ENCODE results near the gene LIF.

LIF gene

DNA sequence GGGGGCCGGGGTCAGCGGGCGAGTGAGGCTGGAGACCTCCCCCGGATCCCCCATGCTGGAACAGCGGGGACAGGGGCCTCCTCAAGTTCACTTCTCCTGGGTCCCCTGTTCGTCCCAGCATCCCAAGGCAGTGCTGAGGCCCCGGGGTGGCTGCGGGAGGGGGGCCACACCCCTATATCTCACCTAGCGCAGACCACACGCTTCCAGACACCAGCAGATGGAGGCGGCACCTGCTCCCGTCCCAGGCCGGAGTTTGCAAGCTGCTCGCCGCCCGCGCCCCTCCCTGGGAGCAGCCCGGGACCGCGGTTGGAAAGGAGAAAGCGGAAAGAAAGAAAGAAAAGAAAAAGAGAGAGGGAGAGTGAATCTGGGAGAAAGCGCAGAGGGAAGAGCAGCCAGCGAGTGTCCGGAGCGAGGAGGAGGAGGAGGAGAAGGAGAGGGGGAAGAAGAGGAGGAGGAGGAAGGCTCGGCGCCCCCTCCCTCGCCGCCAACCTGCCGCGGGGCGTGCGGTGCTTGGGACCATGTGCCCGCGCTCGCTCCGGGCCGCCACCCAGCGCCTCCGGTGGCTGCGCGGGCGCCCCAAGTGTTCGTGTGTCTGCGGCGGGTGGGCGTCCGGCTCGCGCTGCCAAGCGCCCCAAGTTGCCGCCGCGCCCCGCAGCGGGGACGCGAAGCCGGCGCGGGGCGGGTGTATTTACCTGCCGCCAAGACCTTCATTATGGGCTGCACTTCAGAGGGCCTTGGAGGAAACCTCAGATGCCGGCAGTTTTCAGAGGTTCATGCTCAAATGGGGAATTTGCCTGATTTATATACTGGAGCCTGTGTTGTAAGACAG is at the start of gene LIF:
Gene LIF (minus strand): TSS at position 775 of the 829 bp plus-strand sequence. CDS start 64 bp downstream, at position 711.
- DNase-seq, result peak; percentile 61

DNA sequence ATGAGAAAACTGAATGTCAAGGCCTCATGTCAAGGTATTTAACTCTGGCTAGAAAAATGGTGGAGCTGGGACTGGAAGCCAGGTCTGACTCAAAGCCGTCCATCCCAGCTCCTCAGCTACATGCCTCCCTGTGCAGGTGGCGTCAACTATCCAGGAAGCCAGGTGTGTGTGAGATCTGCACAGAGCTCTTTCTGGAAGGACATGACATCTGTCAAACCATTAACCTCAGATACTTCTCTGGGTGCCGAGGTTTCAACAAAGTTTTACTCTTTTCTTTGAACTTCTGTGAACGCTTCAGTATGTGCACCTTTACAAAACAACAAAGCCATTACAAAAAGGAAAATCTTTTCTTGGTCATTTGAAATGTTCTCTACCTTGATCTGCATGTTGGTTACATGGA is 49.8 kb upstream of the LIF start:
- no peak for DNase-seq

DNA sequence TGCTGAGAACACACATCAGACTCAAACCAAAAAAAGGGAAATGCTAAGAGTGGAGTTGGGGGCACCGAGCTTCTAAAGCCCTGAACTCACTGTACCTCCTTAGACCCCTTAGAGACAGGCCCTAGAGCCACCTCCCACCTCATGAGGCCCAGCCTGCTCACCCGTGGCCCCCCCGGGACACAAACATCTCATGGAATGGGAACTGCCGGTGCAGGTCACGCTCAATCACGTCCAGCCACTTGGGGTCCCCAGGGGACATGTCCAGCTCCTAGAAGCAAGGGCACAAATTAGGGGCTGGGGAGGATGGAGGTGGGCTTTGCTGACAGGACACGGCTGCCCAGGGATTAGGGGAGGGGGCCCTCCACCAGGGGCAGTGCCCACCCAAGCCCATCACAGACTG is 49.0 kb upstream of the LIF start:
- no peak for DNase-seq

DNA sequence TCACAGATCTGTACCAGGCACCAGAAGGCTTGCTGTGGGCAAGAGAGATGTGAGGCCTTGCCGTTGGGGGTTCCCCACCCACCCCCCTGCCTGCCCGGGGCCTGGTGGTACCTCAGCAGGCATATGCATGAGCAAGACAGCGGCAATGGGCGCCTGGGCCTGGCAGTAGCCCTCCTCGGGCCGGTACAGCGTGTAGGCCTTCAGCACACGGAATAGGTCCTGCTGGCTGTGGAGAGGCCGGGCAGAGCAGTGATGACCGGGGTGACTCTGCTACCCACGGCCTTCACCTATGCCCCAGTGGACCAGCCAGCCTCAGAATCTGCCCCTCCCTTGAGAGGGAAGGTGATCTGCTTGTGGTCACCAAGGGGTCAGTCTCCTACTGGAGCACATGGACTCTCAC is 48.3 kb upstream of the LIF start:
- no peak for DNase-seq

DNA sequence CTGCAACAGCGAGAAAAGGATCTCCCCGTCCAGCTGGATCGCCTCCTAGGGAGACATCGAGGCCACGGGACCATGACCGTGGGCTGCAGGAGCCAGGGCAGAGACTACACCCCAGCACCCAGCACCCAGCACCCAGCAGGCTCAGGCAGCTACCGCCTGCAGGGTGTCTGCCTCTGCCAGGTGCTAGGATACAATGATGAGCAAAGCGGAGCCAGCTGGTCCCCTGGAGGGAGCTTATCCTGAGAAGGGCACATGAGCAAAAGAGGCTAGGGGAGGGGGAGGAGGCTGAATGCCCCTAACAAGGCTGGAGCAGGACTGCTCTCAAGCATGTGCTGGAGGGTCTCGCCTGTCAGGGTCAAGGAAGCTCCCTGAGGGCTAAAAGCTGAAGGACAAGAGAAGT is 47.5 kb upstream of the LIF start:
- no peak for DNase-seq

DNA sequence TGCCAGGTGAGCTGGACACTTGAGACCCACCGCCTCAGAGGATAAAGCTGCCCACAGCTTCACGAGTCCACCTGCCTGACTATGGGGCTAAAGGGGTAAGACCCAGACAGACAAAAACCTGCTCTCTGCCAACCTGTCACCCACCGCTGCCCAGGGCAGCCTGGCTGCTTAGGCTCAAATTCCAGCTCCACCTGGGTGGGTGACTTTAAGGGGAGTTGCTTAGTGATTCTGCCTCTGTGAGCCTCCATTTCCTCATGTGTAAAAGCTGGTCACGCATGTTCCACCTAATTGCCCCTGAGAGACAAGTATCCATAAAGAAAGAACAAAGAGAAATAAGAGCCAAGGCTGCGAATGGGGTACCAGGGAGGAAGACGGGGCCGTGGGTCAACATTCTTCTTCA is 46.5 kb upstream of the LIF start:
- no peak for DNase-seq

DNA sequence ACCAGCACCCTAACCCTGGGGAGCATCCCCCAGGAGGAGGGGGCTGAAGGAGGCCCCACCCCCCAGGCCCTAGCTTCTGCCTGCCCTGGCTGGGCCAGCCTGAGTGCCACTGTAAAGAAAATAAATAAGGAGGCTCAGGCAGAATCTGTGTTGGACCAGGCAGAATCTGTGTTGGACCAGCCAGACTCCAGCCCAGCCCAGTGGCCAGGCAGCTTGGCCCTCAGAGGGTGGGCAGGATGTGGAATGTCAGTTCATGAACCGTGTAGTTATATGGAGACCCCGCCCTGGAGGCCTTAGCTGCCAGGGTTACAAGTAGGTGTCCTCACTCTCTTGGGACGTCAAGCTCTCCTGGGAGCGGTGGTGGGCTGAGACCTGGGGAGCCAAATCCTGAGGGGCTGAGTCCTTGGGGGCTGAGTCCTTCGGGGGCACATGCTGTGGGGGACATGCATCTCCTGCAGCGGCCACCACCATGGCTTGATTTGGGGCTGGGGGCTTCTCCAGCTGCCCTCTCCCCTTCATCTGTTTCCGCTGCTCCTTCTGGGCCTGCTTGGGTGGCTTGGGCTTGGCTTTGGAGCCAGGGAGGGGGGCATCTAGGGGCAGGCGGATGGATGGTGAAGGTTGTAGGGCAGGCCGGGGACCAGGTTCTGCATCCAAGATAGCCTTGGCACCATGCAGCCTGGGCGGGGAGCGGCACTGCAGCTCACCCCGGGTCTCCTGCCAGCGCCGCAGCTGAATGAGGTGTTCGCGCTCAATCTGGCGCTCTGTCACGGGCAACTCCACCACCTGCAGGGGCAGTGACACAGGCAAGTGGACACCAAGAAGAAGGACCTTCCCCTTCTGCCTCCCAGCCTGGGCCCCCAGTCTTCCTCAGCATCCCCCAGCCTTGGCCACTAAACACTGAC is 45.8 kb upstream of the LIF start:
- no peak for DNase-seq

DNA sequence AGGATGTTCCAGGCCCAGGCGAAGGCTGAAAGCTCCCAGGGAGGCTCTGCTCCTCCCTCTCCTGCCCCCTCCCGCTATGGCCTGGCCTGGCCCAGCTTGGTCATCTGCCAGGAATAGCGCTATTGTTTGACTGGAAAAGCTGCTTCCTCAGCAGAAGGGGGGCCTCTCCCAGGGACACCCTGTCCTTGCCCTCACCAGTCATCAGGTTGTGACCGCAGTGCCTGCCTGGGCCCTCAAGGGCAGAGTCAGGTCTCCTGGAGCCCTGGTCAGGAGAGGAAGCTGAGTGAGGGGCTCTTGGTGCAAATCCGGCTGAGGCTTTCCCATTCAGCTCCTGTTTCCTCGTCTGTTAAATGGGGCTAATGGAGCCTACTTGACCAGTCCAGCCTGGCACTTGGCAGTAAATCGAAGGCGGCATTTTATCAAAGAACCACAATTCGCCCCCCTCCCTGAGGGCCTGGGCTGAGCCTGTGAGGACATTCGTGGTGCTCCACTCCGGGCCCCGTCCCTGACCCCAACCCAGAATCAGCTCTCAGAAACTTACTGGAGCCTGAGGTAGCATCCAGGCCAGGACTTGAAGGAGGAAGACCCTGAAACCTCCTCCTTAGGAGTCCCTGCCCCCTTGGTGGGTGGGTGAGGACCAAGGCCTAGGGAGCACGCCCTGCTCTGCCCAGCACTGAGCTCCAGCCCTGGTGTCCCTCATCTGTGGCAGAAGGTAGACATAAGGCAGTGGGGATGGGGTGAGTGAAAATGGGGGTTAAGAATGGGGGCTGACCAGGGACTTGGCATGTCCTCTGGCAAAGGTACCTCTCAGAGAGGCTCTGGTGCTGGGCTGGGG is 44.7 kb upstream of the LIF start:
- DNase-seq, result no peak

DNA sequence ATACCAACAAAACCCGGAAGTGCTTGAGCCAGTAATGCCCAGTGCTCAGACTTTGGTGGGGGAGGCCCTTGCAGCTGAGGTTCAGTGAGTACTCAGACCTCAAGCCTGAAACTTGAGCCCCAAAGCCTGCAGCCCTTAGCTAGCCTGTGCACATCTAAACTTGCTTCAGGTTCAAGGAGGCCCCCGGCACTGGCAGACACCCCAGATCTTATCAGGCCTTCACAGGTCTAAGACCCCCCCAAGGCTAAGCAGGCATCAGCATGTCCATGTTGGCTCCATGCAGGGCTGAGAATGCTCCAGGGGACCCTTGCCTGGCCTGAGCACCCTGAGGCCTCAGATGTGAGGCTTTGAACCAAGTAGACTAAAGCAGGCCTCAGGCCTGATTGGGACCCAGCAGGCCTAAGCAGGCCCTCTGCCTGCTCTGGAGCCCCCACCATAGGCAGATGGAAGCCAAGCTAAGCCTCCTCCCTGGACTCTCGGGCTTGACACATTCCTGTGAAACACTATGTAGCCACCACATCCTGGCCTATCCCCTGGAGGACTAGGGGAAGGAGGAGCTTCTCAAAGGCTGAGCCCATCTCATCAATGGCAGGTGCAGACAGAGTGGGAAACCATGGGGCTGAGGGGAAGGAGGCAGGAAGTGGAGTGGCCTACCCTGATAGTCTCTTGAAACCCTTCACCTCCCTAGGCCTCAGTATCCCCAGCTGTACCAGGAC is 43.9 kb upstream of the LIF start:
- DNase-seq, result no peak

DNA sequence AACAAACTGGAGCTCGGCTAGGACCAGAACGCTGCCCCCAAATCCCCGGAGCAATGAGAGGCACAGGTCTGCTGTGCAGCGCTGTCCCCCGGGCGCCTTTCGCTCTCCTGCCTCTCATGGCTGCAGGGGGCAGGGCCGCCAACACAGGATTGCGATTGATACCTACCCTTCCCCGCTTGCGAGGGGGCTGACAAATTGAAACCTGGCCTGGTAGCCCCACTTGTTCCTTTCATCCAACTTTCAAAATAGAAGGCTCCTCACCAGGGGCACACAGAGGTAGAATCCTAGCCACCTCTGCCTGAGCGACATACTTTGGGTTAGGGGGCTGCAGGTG is 43.4 kb upstream of the LIF start:
- no peak for DNase-seq

DNA sequence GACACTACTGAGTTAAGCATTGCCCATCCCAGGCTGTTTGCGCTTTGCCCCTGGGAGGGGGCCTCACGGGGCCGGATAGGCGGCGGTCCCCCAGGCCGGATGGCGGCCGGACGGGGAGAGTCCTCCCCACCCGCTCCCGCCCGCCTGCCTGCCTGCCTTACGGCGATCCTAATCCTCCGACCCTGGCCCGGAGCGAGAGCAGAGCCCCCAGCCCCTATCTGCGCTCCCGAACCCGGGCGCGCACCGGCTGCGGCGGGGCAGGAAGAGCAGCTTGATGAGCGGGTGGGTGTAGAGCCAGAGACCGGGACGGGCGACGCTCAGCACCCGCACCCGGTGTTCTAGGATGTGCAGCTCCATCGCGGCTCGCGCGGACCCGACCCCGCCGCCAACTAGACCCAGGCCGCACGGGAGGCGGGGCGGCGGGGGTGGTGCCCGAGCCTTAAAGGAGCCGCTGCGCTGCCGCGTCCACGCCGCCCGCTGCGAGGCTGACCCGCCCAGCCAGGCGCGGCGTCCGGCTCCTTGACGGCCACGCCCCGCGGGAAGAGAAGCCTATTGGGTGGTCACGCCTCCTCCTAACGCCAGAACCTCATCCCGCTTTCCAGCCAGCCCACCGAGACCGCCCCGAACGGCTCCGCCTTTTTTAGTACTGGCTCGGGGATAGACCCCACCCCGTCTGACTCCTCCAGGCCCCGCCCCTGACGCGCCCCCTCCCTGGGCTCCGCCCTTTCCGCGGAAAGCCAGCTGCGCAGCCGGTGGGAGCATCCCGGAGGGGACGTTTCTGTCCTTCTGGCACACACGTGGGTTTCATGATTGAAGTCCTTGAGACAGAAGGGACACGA is 42.8 kb upstream of the LIF start, which contains the start of gene CASTOR1:
Gene CASTOR1 (minus strand): TSS at position 365 of the 839 bp plus-strand sequence. CDS start 8 bp downstream, at position 357.
- peak; percentile 90 for DNase-seq

DNA sequence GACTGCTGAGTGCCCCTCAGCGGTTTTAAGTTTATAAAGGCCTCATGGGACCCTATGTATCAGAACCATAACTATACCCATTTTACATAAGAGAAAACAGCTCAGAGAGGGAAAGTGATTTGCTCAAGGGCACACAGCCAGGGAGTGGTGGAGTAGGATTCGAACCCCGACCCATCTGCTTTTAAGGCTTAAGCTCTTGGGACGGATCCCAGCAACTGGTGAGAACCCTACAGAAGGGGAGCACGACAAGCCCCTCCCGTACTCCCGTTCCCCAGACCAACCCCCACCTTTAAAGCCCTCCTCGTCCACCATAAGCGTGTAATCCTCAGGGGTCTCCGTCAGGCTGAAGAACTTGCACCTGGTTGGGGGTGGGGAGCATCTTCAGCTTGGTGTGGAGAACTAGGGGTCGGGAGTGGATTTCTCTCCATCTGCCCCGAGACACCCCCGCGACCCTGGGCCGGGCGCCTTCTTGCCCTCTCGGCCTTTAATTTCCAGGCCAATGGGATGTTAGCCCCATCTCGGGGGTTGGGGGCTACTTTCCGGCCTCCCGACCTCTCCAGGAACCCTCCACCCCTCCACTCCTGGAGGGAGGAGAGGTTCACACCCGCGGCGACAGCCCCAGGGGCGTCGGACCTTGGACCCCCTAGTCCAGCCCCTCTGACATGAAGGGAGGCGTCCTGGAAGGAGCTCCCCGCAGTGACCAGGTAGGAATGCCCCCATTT is 42.0 kb upstream of the LIF start:
- no peak for DNase-seq

DNA sequence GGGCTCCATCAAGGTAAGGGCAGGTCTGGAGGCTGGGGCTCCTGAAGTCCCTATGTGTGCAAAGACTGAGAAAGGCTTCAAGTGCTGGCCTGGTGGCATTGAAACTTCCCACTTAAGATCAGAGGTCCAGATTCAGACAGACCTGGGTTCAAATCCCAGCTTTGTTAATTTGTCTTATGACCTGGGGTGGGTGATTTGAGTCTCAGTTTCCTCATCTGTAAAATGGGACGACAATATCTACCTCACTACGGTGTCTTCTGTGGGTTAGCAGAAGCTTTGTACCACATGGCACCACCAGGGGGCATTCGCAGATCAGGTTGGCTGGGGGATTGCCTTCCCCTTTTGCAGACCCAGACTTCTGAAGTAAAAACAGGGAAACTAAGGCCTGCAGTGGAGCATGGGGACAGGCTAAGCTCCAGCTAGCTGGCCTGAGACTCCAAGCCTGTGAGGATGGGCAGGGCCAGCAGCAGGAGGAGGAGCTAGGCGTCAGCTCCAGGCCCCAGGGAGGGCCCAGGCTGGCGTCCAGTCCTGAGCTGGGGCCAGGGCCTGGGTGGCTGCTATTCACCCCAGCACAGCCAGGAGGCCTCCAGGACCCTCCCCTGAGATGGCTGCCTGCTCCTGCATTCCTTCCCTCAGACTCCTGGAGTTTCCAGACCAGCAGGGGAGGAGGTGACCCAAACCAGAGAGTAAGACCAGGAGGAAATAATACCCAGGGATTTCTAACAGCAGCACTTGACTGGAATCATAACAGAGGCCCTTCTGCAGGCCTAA is 41.3 kb upstream of the LIF start:
- peak; percentile 85 for DNase-seq

DNA sequence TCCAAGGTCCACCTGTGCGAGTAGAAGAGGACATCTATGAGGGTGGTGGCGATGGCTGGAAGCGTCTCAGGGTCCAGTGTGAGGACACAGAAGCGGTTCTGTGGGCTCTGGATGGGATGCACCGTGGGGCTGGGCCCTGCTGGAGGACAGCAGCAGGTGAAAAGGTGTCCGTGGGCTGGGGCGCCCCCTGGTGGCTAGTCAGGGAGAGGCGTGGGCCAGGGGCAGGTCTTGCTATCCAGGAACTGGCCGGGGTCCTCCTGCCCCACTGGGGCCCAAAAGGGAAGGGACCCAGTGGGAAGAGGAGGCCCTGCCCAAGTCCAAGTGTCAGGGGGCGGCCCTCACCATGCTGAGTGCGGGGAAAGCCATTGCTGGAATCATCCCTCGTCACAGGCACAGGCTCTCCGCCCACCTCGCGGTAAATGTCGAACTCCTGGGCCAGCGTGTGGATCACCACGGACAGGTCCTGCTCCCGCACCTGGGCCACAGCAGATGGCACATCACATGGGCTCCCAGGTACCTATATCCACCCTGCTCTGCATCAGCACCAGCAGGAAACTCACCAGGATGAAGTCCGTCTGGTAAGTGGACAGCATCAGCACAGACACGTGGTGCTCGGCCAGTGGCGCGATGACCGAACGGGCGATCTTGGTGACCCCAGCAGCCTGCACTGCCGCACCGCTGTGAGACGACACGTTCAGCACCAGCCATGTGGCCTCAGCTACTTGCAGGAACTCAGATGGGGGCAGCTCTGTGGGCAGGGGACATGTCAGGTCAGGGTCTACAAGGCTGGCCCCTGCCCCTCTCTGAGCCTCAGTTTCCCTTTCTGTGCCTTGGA is 40.5 kb upstream of the LIF start:
- DNase-seq, result peak; percentile 93

DNA sequence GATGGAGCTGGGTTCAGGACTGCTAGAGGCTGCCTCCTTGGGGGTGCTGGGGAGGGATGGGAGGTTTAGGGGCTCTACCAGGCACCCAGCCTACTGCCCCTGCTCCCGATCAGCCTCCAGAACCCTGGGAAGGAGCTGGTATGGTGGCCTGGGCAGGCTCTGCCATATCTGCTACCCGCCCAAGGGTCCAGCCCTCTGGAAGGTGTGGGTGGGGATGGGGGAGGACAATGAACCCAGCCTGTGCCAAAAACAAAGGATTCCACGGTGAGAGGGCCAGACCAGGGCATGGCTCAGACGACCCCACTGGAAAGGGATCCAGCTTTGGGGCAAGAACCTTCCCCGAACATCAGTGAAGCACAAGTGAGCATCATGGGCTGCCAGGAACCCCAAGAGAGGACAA is 39.8 kb upstream of the LIF start:
- no peak for DNase-seq

DNA sequence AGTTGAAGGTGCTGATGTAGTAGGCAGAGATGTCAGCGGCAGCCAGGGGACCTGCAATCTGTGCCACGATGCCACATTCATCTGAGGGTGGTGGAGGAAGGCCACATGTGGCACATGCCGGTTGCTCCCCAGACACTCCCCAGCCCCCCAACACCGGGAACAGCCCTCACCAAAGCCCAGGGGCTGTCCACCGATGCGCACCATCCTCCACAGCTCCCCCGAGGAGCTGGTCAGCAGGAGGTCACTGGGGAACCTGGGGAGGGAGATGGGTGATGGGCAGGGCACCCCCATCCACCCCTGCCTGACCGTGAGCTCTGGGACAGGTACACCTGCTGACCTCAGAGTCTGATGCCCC is 39.3 kb upstream of the LIF start:
- no peak for DNase-seq

DNA sequence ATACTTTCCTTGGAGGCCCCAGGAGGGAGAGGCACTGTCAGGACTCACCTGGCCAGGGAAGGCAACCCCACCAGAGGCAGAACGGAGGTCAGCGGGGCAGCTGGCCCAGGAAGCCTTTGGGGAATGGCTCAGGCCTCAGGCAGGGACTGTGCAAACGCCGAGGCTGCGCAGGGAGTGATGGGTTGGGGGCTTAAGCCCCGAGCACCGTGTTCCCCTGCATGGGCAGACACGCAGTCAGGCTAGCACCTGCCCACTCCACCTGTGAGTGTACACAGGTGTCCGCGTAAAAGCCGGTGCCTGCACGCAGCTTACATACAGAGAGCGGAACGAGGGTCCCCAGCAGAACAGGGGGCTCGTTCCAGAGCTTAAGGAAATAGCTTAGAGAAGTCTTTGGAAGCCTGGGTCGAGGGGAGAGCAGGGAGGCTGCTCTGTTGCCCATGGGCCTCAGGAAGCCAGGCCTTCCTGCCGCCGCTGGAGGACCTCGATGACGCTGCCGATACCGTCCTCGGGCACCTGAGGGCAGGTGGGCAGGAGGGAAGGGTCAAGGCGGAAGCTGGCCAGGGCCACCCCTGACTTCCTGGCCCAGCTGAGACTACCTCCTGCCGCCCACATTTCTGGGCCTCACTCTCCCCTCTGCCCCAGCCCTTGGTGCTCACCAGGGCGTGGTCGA is 38.8 kb upstream of the LIF start:
- DNase-seq, result no peak

DNA sequence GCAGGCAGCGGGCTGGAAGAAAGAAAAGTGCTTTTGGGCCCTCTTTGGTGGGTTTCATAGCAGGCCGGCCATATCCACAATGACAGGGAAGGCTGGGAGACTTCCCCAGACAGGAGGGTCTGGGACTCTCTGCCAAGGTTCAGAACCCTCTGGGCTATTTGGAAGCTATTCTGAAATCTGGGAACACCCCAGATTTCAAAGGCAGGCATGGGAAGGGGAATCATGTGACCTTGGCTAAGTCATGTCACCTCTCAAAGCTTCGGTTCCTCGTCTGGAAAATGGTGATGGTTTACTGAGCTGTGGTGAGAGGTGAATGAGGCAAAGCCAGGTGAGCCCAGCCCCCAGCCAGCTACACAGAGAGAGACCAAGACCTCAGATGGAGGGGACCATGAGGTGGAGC is 38.1 kb upstream of the LIF start:
- DNase-seq, result no peak

DNA sequence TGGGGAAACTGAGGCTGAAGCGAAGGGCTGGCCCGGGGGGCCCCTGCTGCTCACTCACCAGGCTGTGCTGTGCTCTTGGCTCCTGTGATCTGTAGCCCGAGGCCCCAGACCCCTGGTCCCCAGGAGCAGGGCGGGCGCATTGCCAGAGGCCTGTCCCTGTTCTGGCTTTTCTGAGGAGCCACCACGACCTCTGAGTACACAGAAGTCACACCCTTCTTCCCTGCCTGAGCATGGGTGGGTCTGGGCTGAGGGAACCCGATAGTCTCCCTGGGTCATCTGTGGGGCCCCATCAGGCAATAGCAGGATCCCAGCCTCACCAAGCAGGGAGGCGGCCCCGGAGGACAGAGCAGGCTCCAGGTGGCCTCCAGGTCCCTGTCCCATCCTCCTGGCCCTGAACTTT is 37.6 kb upstream of the LIF start:
- no peak for DNase-seq

Measured in activated CD4-positive, CD25-positive, alpha-beta regulatory T cell treated with anti-CD3 and anti-CD28 coated beads, Interleukin-2, amount 50 U/mL, for 72 hours (primary cell).